ENCODE results near the gene FRMD4A.

The FRMD4A gene

DNA sequence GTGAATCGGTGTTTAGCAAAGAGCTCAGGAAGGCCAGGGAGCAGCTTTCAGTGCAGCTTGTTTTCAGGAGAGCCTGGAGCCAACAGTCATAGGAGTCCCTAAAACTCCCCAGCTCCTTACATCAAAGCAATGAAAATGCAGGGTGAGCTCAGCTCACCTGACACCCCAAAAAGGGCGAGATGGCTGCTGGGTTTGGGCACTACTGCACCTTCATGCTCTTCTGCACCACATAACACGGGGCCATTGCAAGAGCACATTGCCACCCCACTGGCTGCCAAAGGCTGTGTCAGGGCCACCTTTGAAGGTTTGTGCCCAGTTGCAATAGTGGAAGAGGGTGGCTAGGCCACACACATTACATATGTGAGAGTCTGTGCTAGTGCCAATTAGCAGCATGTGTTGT lies 25.0 kb upstream of the FRMD4A start:
- H3K27ac ChIP-seq, result no peak overlapping the region
- H3K4me3 ChIP-seq (ENCODE audit: low read depth in 1 of 2, low read length in 1 of 2), result no peak overlapping the region
- H3K36me3 ChIP-seq, result no peaks in the 10 kb centered on the region
- peaks cover 5% of the 10 kb centered on the region for H3K27me3 ChIP-seq
- no peaks in the 10 kb centered on the region for H3K9me3 ChIP-seq
- H3K4me1 ChIP-seq (ENCODE audit: control insufficient read depth in 1 of 2, insufficient read depth in 1 of 2, low read depth in 1 of 2, low read length in 1 of 2), result no peaks in the 10 kb centered on the region
- TF ChIP-seq, protein P1, sequence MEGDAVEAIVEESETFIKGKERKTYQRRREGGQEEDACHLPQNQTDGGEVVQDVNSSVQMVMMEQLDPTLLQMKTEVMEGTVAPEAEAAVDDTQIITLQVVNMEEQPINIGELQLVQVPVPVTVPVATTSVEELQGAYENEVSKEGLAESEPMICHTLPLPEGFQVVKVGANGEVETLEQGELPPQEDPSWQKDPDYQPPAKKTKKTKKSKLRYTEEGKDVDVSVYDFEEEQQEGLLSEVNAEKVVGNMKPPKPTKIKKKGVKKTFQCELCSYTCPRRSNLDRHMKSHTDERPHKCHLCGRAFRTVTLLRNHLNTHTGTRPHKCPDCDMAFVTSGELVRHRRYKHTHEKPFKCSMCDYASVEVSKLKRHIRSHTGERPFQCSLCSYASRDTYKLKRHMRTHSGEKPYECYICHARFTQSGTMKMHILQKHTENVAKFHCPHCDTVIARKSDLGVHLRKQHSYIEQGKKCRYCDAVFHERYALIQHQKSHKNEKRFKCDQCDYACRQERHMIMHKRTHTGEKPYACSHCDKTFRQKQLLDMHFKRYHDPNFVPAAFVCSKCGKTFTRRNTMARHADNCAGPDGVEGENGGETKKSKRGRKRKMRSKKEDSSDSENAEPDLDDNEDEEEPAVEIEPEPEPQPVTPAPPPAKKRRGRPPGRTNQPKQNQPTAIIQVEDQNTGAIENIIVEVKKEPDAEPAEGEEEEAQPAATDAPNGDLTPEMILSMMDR (IDR thresholded peaks at IDR 0.05), result no peak

DNA sequence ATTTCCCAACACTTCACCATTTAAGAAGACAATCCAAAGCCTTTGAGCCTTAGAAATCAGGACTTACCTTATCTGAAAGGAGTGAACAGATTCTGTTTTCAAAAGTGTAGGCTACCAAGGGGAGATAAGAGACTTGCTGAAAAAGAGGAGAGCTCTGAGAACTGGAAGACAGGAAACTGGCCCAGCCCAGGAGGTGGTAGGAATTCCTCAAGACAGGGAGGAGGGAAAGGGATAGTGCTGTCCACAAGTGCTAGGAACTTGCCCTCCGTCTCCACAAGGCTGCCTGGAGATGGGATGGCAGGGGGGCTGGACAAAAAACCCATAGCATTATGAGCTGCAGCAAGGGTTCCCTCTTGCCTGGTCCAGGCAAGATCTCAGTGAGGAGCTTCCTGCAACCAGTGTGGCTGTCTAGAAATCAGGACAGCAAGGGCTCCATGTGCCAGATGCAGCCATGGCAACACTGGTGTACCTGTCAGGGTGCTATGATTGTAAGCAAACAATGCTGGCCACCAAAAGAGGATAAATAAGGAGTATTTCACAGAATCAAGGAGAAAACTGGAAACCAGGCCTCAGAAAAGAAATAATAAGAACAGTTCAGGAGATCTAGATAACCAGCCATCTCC lies 22.7 kb upstream of the FRMD4A start:
- Histone ChIP-seq H3K36me3 (no peaks in the 10 kb centered on the region), H3K27me3 (peaks cover 24% of the 10 kb centered on the region), H3K4me3 (ENCODE audit: low read depth in 1 of 2, low read length in 1 of 2) (no peak overlapping the region), H3K9me3 (no peaks in the 10 kb centered on the region), H3K27ac (no peak overlapping the region), H3K4me1 (ENCODE audit: control insufficient read depth in 1 of 2, insufficient read depth in 1 of 2, low read depth in 1 of 2, low read length in 1 of 2) (no peaks in the 10 kb centered on the region)
- TF ChIP-seq, protein P1 (IDR thresholded peaks at IDR 0.05), result no peak

DNA sequence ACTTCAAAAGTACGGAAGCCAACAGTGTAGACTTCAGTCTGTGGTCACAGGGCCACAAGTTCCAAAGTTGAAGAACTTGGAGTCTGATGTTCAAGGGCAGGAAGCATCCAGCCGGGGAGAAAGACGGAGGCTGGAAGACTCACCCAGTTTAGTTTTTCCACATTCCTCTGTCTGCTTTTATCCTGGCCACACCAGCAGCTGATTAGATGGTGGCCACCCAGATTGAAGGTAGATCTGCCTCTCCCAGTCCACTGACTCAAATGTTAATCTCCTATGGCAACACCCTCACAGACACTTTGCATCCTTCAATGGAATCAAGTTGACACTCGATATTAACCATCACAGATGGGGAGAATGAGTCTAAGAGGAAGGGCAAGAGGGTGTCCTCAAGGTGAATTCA lies 19.3 kb upstream of the FRMD4A start:
- TF ChIP-seq, protein P1 (IDR thresholded peaks at IDR 0.05), result no peak
- no peaks in the 10 kb centered on the region for H3K9me3 ChIP-seq
- H3K4me3 ChIP-seq (ENCODE audit: low read depth in 1 of 2, low read length in 1 of 2), result no peak overlapping the region
- H3K36me3 ChIP-seq, result no peaks in the 10 kb centered on the region
- peaks cover 24% of the 10 kb centered on the region for H3K27me3 ChIP-seq
- no peak overlapping the region for H3K27ac ChIP-seq
- H3K4me1 ChIP-seq (ENCODE audit: control insufficient read depth in 1 of 2, insufficient read depth in 1 of 2, low read depth in 1 of 2, low read length in 1 of 2), result no peaks in the 10 kb centered on the region

DNA sequence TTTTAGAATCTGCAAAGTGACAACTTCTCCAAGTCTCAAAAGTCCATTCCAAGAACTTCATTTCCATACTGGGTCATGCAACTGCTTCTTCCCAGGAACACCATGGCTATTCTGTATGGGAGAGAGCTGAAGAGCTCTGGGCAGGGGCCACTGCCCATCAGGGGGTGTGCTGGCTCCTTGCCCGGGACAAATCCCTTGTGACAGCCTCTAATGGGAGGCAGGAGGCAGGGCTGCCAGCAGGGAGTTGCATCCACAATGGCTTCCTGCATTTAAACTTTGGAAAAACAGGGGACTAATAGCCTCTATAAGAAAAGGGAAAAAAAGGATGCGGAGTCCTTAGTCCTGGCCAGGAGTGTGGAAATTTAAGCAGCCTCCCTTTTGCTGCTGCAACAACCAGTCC lies 18.4 kb upstream of the FRMD4A start:
- Histone ChIP-seq H3K4me1 (ENCODE audit: control insufficient read depth in 1 of 2, insufficient read depth in 1 of 2, low read depth in 1 of 2, low read length in 1 of 2) (no peaks in the 10 kb centered on the region), H3K36me3 (no peaks in the 10 kb centered on the region), H3K27ac (no peak overlapping the region), H3K9me3 (no peaks in the 10 kb centered on the region), H3K4me3 (ENCODE audit: low read depth in 1 of 2, low read length in 1 of 2) (no peak overlapping the region), H3K27me3 (peaks cover 34% of the 10 kb centered on the region)
- TF ChIP-seq, protein P1 (IDR thresholded peaks at IDR 0.05), result no peak

DNA sequence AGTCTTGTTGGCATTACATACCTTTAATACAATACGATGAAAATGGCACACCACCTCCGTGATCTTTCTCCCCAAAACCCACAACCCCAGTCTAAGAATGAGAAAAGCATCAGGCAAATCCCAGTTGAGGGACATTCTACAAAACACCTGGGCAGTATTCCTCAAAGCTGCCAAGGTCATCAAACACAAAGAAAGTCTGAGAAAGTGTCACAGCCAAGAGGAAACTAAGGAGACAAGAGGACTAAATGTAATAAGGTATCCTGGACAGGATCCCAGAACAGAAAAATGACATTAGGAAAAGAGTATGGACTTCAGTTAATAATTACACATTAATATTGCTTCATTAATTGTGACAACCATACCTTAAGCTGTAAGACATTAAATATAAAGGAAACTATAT lies 14.5 kb upstream of the FRMD4A start:
- Histone ChIP-seq H3K27me3 (peaks cover 52% of the 10 kb centered on the region), H3K4me3 (ENCODE audit: low read depth in 1 of 2, low read length in 1 of 2) (no peak overlapping the region), H3K4me1 (ENCODE audit: control insufficient read depth in 1 of 2, insufficient read depth in 1 of 2, low read depth in 1 of 2, low read length in 1 of 2) (no peaks in the 10 kb centered on the region), H3K36me3 (no peaks in the 10 kb centered on the region), H3K9me3 (no peaks in the 10 kb centered on the region), H3K27ac (no peak overlapping the region)
- TF ChIP-seq, protein P1 (IDR thresholded peaks at IDR 0.05), result no peak
